ENCODE results near the gene VAC14. TPM values are rescaled to one million over a fixed set of nuclear protein-coding genes. Genes with fewer than 3 reads are reported as not detected.
A peak's percentile ranks its signal among the peaks of the same experiment; 100 is the strongest.

VAC14 gene
- polyA plus RNA-seq, 1 of the 3 experiments (the other 2 are of a cell fraction) = 33.2 TPM

DNA sequence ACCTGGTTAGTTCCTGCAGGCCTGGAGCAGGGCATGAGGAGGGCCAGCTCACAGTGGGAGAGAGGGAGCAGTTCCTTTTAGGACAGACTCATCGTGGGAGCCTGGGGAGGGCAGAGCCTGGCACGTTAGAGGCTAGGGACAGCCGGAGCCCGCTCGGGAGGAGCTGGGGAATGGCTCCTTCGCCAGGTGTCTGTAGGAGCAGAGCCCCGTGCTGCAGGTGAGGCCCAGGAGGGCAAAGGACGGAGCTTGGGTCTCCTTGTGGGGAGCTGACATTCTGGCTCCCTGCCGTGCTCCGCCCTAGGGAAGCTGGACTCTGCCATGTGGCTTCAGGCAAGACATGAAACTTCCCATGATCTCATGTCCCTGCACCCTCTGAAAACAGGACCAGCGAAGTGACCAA, 96.4 kb downstream of the VAC14 start:
- Histone ChIP-seq H3K9me3 (no peaks in the 10 kb centered on the region), H3K9me2 (no peaks in the 10 kb centered on the region), H3K4me2 (peak overlapping the region; percentile 60; the same call in 1 of the 2 replicates), H3K36me3 (replicated peaks in 1 of 2; ENCODE audit: control insufficient read depth in 1 of 2, insufficient read depth in 2 of 2, low read length in 1 of 2) (no peaks in the 10 kb centered on the region), H3K4me3 (ENCODE audit: low read depth in 2 of 2, low read length in 1 of 2) (no peak overlapping the region), H3K9ac (0 out of 2 replicates have a peak overlapping the region, but pooled peaks have one; percentile 60), H3K27me3 (ENCODE audit: insufficient read depth) (no peaks in the 10 kb centered on the region), H3K4me1 (ENCODE audit: control insufficient read depth in 1 of 2, insufficient read depth in 2 of 2, low read depth in 1 of 2, low read length in 1 of 2) (peaks cover 54 to 77% of the 10 kb centered on the region in 2 experiments; a peak in 3 of 4 replicates), H4K20me1 (ENCODE audit: insufficient read depth) (no peaks in the 10 kb centered on the region), H3K27ac (ENCODE audit: low read depth in 2 of 2, low read length in 1 of 2) (peak overlapping the region; percentile 96), H3K79me2 (ENCODE audit: insufficient read depth) (no peaks in the 10 kb centered on the region), H3F3A (replicated peaks; ENCODE audit: insufficient read depth) (peaks cover 32% of the 10 kb centered on the region), H2AFZ (ENCODE audit: low read depth) (no peak overlapping the region)
- ChIA-PET CTCF (interaction anchor here (2.0 to 3.3 kb wide), 4 partner anchors 9 to 65 kb away, joined by 8 to 25 read pairs (median 18); no protein-coding TSS in a partner anchor), POLR2A (interaction anchor here (0.7 to 1.2 kb wide), 2 partner anchors 12 to 34 kb away, joined by 3 read pairs; no protein-coding TSS in a partner anchor)
- WGBS (ENCODE audit: low lambda C conversion rate) = 79% methylated on average over 5 of the region's 11 CpGs
- DNase-seq = no peak
- TF ChIP-seq RXRA (IDR thresholded peaks at IDR 0.05; ENCODE audit: borderline replicate concordance, low read depth) (no peak), NFIC (IDR thresholded peaks at IDR 0.05; ENCODE audit: borderline replicate concordance) (no peak), SIN3A (IDR thresholded peaks at IDR 0.05; ENCODE audit: borderline replicate concordance, low read depth, low read length) (no peak), FOXM1 (IDR thresholded peaks at IDR 0.05; ENCODE audit: low read depth) (no peak), EZH2phosphoT487 (IDR thresholded peaks at IDR 0.05; ENCODE audit: borderline replicate concordance, low read depth) (no peak), FOSL2 (IDR thresholded peaks at IDR 0.05; ENCODE audit: borderline replicate concordance, low read depth) (no peak)
- TF ChIP-seq, protein P1, sequence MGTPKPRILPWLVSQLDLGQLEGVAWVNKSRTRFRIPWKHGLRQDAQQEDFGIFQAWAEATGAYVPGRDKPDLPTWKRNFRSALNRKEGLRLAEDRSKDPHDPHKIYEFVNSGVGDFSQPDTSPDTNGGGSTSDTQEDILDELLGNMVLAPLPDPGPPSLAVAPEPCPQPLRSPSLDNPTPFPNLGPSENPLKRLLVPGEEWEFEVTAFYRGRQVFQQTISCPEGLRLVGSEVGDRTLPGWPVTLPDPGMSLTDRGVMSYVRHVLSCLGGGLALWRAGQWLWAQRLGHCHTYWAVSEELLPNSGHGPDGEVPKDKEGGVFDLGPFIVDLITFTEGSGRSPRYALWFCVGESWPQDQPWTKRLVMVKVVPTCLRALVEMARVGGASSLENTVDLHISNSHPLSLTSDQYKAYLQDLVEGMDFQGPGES (IDR thresholded peaks at IDR 0.05; ENCODE audit: low read depth, low read length) = no peak

DNA sequence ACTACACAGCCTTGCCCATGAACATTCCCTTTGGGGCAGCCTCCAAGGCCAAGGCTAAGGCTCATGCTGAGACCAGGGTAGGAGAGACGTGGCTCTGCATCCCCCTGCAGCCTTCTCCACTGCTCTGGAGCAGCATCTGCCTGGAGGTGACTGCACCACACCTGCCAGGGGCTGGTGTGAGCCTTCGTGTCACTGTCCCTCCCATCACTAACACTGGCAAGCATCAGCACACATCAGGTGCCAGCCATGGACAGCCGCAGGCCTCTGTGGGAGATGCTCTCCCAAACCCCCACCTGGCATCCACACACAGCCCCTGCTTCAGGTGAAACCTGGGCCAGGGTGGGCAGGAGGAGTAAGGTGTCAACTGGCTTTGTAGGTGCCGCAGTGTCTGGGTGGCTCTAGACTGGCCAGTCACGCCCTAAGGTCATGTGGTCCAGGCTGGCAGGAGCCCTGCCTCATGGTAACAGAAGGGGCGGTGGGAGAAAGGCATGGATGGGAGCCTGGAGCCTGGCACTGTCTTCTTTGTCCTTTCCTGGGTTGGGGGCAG, 97.0 kb downstream of the VAC14 start:
- no peak for TF ChIP-seq EZH2phosphoT487 (IDR thresholded peaks at IDR 0.05; ENCODE audit: borderline replicate concordance, low read depth)
- TF ChIP-seq MXI1 (IDR thresholded peaks at IDR 0.05; ENCODE audit: low read depth, low read length) = peak; percentile 14; the same call in 1 of the 2 replicates
- TF ChIP-seq NRF1 (IDR thresholded peaks at IDR 0.05; ENCODE audit: low read depth, low read length) = no peak
- TF ChIP-seq, protein P2, sequence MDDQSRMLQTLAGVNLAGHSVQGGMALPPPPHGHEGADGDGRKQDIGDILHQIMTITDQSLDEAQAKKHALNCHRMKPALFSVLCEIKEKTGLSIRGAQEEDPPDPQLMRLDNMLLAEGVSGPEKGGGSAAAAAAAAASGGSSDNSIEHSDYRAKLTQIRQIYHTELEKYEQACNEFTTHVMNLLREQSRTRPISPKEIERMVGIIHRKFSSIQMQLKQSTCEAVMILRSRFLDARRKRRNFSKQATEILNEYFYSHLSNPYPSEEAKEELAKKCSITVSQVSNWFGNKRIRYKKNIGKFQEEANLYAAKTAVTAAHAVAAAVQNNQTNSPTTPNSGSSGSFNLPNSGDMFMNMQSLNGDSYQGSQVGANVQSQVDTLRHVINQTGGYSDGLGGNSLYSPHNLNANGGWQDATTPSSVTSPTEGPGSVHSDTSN (IDR thresholded peaks at IDR 0.05) = no peak
- TF ChIP-seq JUND (IDR thresholded peaks at IDR 0.05) = no peak
- no peaks in the 10 kb centered on the region for H3K9me2 ChIP-seq
- H3K4me1 ChIP-seq (ENCODE audit: control insufficient read depth in 1 of 2, insufficient read depth in 2 of 2, low read depth in 1 of 2, low read length in 1 of 2) = peaks cover 54 to 73% of the 10 kb centered on the region in 2 experiments; a peak in 3 of 4 replicates
- H2AFZ ChIP-seq (ENCODE audit: low read depth) = peak overlapping the region; percentile 60; the same call in 1 of the 2 replicates
- peak overlapping the region; percentile 60 for H3K9ac ChIP-seq
- ChIA-PET CTCF (interaction anchor here (0.8 to 3.3 kb wide), 14 partner anchors 9 to 66 kb away, joined by 3 to 25 read pairs (median 5); no protein-coding TSS in a partner anchor), POLR2A (interaction anchor here (0.8 to 1.7 kb wide), 7 partner anchors 8 to 585 kb away, joined by 3 to 17 read pairs (median 4); partner anchors contain the start of gene CMTR2)
- 82% methylated on average over 6 of the region's 6 CpGs for WGBS (ENCODE audit: low lambda C conversion rate)
- H3K27ac ChIP-seq (ENCODE audit: low read depth in 2 of 2, low read length in 1 of 2) = peak overlapping the region; percentile 96
- peaks cover 32% of the 10 kb centered on the region for H3F3A ChIP-seq (replicated peaks; ENCODE audit: insufficient read depth)
- H3K4me3 ChIP-seq (ENCODE audit: low read depth in 2 of 2, low read length in 1 of 2) = no peak overlapping the region
- H3K27me3 ChIP-seq (ENCODE audit: insufficient read depth) = no peaks in the 10 kb centered on the region
- no peaks in the 10 kb centered on the region for H3K36me3 ChIP-seq (replicated peaks in 1 of 2; ENCODE audit: control insufficient read depth in 1 of 2, insufficient read depth in 2 of 2, low read length in 1 of 2)
- no peaks in the 10 kb centered on the region for H3K79me2 ChIP-seq (ENCODE audit: insufficient read depth)
- no peaks in the 10 kb centered on the region for H4K20me1 ChIP-seq (ENCODE audit: insufficient read depth)
- no peak for DNase-seq
- no peaks in the 10 kb centered on the region for H3K9me3 ChIP-seq
- peak overlapping the region; percentile 60 for H3K4me2 ChIP-seq

Measured in SK-N-SH (cell line).